ENCODE results near the gene KRT4.
"Not testable (repeated sequence)": the region's sequence is repeated elsewhere in the genome, so short reads cannot be mapped to it uniquely, and the experiment has no call there.

The KRT4 gene

GRCh38 chr12:52813885-52814709 lies at the start of gene KRT4:
Gene KRT4 (minus strand): TSS chr12:52814116. CDS start chr12:52814058, 58 bp downstream.
- no peak for DNase-seq

- no peak for DNase-seq
These were observed 48.1 kb upstream of the KRT4 start for GRCh38 chr12:52862023-52862422.

GRCh38 chr12:52861511-52861910 lies 47.6 kb upstream of the KRT4 start:
- DNase-seq, result no peak

- no peak for DNase-seq
These were observed 46.3 kb upstream of the KRT4 start for GRCh38 chr12:52860102-52860823.

DNA sequence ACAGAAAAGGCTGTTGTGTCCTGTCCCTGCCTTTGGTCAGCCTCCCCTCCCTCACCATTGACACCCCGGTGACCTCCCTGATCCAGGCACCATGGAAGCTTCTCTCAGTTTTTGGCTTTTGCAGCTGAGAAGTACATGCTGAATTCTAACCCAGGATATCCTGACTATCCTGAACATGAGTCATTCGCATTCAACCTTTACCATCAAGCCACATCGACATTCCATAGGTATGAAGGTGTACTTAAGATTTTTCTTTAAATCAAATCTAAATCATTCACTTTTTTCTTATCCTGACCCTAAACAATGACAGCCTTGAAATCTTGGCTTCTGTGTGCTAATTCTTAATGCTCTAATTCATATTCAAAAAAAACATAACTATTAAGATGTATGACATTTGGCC lies 43.6 kb upstream of the KRT4 start:
- DNase-seq, result no peak

DNA sequence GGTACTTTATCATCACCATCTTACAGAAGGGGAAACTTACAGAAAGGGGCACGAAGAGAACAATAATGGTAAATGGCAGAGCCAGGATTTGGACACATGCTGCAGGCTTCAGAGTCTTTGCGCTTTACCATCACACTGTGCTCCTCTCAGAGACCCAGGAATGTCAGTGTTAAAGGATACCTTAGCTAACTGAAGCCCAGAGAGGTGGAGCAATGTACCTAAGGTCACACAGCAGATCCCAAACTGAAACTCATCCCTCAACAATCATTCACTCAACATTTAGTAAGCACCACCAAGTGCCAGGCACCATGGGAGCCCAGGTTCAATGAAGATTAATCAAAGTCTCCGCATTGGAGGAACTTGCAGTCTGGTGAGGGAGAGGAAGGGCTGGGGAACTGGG lies 42.9 kb upstream of the KRT4 start:
- DNase-seq, result no peak

- not testable (repeated sequence) for DNase-seq
These were observed 42.2 kb upstream of the KRT4 start for GRCh38 chr12:52856077-52856476.

DNA sequence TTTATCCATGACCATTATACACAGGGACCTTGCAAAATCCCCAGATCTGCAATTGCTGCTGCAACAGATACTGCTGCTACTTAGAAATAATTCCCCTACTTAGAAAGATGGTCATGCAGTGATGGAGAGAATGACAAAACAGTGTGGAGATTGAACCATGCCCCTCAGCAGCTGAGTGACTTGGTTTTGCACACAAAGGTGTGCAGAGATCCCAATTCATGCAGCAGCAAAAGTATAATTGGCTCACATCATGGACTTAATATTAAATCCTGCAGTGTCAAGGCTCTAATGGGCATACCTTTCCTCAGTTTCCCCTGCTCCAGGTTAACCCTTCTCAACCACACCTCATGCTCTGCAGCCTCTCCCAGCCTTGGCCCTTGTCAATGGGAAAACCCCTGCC lies 37.9 kb upstream of the KRT4 start:
- DNase-seq, result no peak

DNA sequence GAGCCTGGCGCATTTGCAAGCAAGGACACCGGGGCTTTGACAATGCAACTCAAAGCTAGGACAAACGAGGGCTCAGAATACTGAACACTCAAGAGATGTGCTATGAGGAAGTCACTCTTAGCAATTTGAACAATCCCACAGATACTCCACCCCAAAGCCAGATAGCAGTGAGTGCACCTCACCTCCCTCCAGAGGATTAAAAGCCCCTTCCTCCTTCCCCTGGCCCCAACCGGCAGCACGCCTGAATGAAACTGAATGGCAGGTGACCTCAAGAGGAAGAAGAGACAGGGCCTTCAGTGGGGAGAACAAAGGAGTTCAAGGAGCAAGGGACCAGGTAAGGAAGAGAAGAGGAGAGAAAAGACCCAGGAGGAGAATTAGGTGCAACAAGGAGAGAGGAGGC lies 36.8 kb upstream of the KRT4 start:
- no peak for DNase-seq

- DNase-seq, result no peak
These were observed 35.6 kb upstream of the KRT4 start for GRCh38 chr12:52849511-52849910.

DNA sequence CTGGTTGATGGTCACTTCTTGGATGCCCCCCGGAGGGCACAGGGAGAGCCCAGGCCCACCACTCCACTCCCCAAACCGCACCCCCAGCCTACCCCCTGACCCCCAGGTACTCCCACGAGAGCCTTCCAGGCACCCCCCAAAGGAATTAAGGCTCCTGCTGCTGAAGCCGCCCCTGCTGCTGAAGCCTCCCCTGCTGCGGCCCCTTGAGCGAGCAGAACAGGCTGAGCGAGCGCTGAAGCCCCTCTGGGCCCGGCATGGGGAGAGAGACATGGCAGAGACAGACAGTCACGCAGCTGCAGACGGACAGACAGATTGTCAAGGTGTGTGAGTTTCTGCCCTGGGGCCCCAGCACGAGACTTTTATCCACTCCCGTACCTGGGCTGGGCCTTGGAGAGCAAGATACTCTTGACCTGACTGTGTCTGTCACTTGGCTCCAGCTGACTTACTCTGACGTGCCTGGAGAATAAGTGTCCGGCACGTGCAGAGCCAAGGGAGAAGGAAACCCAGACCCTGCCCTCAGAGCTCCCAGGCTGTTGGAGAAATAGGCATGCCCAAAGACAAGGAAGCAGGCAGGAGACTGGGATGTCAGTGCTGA lies 34.8 kb upstream of the KRT4 start, which contains the start of gene KRT78:
KRT78 (minus strand) TSS at position 334 of the 595 bp plus-strand sequence; CDS start at position 270, 64 bp downstream.
- no peak for DNase-seq

GRCh38 chr12:52847335-52848102 lies 33.6 kb upstream of the KRT4 start:
- peak in 1 of 2 experiments; percentile 29 for DNase-seq

GRCh38 chr12:52846356-52846970 lies 32.5 kb upstream of the KRT4 start:
- no peak for DNase-seq

DNA sequence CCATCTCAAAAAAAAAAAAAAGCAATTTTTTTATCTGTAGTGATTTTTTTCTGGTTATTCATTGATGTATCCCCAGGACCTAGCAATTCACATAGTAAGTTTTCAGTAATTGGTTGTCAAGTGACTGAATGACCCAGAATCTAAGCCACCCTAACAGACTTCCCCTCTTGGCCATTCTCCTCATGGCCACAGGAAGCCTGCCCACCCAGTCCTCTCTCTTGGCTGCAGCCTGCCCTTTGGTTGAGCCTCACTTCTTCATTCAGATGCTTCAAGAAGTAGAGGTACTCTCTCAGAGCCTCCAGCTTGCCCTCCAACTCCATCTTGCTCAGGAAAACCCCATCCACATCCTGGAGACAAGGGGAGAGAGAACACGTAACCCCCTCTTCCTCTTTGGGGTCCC lies 32.0 kb upstream of the KRT4 start:
- no peak for DNase-seq

DNA sequence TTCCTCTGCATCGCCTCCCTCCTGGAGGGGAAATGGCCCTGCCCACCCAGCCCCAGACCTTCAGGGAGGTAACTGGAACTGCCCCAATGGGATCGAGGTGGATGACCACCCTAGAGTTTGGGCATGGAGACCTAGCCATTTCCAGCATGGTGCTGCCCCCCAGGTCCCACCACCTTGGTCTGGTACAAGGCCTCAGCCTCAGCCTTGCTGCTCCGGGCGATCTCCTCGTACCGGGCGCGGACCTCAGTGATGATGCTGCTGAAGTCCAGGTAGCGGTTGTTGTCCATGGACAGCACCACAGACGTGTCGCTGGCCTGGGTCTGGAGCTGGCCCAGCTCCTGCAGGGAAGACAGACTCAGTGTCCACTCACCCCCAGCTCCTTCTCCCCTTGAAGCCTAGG lies 30.5 kb upstream of the KRT4 start:
- DNase-seq, result no peak

DNA sequence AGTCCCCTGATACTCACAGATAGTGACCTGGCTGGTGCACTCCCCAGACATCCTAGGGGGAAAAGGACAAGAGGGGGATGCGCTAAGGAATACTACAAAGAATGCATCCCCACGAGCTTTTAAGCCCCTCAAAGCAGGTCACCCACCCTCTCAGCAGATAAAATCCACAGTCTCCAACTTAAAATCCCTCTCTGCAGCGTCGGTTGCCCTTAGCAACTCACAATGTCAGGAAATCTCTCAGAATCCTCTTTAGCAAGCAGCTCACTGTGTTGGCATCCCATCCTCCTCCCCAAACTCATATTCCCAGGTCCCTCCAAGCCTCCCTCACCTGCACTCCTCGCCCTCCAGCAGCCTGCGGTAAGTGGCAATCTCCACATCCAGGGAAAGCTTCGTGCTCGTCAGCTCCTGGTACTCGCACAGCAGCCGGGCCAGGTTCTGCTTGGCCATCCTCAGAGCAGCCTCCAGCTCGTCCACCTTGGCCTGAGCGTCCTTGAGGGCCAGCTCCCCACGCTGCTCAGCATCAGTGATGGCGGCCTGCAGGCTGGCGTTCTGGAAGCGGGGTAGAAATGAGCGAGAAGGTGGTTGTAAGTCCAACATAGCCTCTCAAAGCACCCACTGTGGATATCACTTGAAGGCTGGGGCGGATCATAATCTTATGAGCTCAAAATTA lies 25.7 kb upstream of the KRT4 start:
- DNase-seq, result no peak

DNA sequence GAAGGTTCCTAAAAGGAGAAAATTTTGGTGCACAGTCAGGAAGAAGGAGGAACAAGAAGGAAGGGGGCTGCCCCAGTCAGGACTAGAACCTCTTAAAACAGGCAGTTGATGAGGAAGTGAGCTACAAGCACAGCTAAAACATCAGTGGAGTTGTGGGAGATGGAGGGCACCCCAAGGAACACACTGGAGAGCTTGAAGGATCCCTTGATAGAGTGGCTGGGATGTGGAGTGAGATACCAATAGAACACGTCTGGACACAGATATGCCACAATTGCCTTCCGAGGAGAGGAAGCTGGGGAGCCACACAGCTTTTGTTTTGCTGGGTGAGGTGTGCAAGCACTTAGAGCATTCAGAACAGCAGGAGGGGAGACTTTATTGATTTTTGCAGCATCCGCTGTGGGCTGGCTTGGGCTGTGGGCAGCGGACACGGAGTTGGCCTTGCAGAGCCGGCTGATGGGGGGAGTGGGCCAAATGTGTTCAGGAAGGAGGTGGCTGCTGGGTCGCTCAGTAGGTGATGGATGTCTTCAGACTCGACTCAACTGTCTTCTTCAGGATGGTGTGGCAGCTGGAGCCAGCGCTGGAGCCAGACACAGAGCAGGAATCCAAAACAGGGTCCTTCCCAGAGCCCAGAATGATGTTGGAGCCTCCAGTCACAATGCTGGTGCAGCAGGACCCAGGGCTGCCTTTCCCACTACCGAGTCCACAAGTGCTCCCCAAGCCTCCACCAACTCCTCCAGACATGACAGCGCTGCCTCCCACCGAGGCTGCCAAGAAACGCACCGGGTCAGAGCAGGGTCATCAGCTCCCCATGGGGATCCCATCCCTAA lies 24.9 kb upstream of the KRT4 start:
- no peak for DNase-seq

DNA sequence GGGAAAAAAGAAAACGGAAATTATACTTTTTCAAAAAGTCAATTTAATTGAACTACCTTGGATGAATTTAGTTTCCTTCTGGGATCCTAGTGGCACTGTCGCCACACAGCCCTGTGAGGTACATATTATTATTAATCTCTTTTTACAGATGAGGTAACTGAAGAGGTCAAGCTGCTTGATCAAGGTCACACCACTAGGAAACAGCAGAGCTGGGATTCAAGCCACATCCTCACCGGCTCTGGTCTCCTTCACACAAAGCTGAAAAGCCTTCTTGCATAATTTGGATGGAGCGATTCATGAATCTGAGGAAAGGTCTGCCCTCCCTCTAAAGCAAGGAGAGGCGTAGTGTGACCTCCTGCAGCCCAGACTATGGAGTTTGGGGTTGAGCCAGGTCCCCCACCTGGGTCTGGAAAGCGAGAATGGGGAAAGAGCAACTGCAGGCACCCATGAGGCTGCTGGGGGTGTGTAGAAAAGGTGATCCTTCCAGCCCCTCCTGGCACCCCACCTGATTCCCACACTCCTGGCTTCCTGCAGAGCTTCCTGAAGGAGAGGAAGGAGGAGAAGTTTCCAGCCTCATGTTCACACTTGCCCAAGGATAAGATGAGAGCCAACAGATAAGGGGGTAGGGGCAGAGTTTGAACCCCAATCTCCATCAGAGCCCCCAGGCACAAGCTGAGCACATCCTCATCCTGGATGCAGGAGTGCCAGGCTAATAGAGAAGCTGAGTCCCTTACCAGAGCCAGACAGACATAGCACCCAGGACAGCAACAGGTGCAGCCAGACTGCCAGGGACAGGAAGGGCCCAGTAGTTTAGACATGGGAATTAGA lies 24.1 kb upstream of the KRT4 start:
- no peak for DNase-seq

DNA sequence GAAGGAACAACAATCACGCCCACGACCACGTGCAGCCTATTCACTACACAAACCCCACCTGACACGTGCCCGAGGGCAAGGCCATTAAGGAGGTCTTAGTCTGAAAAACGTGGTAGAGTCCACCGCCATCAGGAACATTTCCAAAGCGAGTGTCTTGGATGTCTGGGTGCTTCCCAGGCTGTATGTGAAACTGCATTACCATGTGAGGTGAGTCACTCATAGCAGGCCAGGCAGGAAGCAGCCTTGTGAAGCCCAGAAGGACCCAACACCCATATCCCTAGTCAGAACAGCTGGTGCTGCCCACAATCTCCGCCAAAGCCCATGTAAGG lies 23.5 kb upstream of the KRT4 start:
- DNase-seq, result no peak
